GM12801 (cell line): ENCODE measurements around the gene TEX29.

Experiments
- CTCF ChIP-seq: IDR thresholded peaks from one replicate; pipeline ENCODE4 v1.5.1; 2011; ENCODE audit warnings: control low read depth; ENCODE audit not compliant: insufficient read length; ENCODE audit errors: extremely low read depth

TEX29 gene

GRCh38 chr13:111304603-111305289 lies 15.7 kb upstream of the TEX29 start:
- TF ChIP-seq CTCF = no peak

GRCh38 chr13:111312944-111313590 lies 7.4 kb upstream of the TEX29 start:
- no peak for TF ChIP-seq CTCF

- TF ChIP-seq CTCF = no peak
Measured at GRCh38 chr13:111313911-111314425, 6.5 kb upstream of the TEX29 start.

GRCh38 chr13:111314852-111315251 lies 5.6 kb upstream of the TEX29 start:
- TF ChIP-seq CTCF = no peak

GRCh38 chr13:111315347-111315995 lies 5.0 kb upstream of the TEX29 start:
- TF ChIP-seq CTCF = no peak

GRCh38 chr13:111316161-111316730 lies 4.2 kb upstream of the TEX29 start:
- no peak for TF ChIP-seq CTCF

GRCh38 chr13:111317042-111317550 lies 3.3 kb upstream of the TEX29 start:
- TF ChIP-seq CTCF = no peak
